Measurements from ENCODE around the gene LY6G5B.

Gene LY6G5B

GRCh38 chr6:31641370-31641769 lies 28.4 kb upstream of the LY6G5B start:
- DNase-seq = no peak

DNA sequence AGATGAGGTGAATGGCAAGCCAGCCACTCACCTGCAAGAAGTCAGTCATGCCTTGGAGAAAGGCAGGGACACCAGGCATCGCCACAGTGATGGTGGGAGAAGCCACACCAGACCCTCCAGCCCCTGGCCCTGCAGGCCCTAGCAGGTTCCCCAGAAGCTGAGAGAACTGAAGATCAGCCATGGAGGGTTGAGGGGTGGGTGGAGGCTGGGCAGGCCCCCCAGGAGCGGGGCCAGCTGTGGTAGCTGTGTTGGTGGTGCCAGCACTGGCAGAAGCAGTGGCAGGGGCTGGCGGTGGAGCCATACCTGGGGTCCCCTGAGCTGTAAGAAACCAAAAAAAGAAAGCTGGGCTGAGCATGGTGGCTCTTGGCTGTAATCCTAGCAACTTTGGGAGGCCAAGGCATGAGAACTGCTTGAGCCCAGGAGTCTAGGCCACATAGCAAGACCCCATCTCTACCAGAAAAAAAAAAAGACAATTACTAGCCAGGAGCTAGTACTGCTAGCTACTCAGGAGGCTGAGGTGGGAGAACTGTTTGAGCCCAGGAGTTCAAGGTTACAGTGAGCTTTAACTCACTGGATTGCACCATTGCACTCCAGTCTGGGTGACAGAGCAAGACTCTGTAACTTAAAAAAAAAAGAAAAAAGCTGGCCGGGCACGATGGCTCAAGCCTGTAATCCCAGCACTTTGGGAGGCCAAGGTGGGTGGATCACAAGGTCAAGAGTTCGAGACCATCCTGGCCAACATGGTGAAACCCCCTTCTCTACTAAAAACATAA lies 26.8 kb upstream of the LY6G5B start:
- DNase-seq = no peak

DNA sequence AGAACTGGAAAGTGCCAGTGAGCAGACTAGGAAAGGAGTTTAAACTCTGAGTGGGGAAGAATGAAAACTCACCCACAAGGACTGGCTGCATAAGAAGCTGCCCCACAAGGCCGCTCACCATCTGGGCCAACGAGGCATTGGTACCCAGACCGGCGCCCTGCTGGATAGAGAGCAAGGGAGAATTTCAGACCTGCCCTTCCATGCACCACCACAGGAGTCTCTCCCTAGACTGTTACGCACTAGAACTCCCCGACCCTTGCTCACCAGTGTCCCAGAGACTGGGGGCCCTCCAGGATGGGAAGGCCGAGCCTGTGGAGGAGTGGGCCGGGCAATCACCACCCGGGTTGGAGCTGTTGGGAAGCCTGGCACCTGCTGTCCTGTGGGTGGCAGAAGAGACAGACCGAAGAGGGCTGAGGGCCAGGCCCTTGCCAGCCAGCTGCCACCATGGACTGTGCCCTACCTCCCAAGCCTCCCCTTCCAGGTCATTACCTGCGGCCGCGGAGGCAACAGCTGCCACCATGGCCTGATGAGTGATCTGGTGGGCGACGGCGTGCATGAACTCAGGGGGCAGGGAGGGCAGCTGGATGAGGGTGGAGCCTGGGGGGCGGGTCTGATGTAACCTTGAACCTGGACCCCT lies 25.8 kb upstream of the LY6G5B start:
- DNase-seq = no peak

GRCh38 chr6:31645325-31645724 lies 24.5 kb upstream of the LY6G5B start:
- no peak for DNase-seq

- peak; percentile 64 for DNase-seq
These were observed 18.1 kb upstream of the LY6G5B start for GRCh38 chr6:31651602-31652191.

- DNase-seq = no peak
These were observed 16.7 kb upstream of the LY6G5B start for GRCh38 chr6:31652925-31653724.

- DNase-seq = no peak
These were observed 15.0 kb upstream of the LY6G5B start for GRCh38 chr6:31654574-31655348.

- no peak for DNase-seq
These were observed 14.2 kb upstream of the LY6G5B start, which contains the start of gene APOM for GRCh38 chr6:31655349-31656237. Gene APOM (plus strand): TSS chr6:31655894. CDS start chr6:31655967, 73 bp downstream.

DNA sequence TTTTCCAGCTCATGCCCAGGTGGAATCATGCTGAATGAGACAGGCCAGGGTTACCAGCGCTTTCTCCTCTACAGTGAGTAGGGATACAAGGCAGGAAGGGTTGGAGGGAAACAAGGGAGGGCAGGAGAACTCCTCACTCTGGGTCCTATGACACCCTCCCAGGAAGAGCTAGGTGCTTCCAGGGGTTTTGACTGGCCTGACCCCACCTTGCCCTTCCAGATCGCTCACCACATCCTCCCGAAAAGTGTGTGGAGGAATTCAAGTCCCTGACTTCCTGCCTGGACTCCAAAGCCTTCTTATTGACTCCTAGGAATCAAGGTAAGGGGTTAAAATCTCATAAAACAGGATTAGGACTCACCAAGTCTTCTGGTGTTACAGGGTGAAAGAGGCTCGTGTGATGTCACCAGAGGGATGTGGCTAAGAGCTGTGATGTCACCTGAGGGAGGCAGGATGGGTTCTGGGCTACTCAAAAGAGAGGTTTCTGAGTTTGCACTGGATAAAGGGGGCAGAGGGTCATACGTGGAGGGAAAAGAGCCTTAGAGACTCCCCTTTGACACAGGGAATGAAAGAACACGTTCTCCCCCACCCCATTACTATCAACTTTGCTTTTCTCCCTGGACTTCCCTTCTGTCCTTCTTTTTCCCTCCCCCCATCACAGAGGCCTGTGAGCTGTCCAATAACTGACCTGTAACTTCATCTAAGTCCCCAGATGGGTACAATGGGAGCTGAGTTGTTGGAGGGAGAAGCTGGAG lies 12.2 kb upstream of the LY6G5B start:
- no peak for DNase-seq

DNA sequence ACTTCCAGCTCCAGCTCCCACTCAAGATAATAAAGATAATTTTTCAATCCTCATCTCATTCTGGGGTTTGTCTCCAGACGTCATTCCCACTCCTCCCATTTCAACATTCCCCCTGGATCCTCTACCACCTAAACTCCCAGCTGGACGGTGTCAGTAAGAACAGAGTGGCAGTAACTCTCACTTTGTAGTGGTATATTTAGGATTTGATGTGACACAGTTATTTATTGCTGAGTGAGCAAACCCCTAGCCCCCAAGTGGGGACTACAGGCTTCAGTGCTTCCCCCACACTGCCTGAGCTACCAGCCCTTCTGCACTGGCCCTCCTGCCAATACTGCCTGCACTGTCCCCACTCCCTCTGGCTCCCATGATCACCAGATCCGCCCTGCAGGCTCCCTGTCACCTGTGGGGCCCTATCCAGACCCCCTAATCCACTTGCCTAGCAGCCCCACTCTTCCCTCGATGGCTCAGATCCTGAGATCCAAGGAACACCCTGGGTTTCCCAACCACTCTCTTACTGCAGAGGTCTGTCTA lies 11.6 kb upstream of the LY6G5B start:
- DNase-seq = no peak

DNA sequence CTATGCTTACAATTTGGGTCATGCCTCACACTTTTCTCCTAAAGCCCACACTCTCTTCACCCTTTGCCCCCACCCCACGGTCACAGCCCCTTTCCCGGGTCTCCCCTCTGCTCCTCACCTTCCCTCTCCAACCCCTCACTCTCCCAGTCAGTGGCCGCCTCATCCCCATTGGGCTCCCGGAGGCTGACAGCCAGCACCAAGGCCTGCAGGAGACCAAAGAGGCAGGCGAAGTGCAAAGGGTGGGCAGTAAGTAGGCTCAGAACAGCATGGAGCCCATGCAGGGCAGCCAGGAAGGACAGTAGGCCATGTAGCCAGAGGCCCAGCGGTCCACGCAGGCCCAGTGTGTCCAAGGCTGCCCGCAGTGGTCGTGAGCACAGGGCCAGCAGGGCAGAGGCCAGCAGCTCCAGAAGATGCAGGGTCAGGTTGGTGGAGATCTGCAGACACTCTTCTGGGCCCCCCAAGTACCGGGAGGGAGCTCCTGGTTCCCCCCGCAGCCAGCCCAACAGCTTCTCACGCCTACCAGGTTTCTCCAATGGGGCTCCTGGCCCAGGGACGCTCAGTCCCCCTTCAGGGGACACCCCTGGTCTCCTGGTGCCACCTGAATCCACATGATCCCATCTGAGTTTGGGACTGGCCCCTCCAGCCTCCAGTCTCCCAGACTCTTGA lies 10.7 kb upstream of the LY6G5B start:
- no peak for DNase-seq

DNA sequence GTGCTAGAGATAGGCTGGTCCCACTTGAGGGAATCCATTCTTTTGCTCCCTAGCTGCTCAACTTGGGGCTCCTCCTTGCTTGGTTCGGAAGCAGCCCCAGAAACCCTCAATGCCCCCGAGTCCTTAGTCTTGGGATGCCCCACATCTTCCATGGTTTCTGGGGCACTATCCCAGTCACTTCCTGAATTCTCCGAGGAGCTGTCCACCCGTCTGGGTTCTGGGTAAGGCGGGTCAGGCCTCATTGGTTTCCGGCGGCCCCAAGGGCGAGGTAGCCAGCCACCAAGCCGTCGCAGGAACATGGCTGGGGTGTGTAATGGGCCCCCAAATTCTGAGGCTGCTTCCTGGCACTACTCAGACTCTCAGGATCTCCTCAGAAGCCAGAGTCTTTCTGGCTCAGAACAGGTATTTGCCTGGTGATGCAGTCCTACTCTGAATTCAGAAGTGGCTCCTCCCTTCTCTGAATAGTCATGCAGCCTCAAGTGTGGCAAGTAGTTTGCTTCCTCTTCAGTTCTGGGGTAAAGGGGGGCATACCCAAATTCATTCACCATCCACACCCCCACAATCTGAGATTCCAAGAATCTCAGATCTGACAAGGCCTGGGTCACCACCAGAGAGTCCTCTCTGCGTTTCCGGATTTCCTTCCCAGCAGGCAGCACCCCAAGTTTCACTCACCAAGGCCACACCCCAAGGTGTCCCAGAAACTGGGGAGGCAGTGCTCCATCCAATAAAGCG lies 10.0 kb upstream of the LY6G5B start:
- no peak for DNase-seq

DNA sequence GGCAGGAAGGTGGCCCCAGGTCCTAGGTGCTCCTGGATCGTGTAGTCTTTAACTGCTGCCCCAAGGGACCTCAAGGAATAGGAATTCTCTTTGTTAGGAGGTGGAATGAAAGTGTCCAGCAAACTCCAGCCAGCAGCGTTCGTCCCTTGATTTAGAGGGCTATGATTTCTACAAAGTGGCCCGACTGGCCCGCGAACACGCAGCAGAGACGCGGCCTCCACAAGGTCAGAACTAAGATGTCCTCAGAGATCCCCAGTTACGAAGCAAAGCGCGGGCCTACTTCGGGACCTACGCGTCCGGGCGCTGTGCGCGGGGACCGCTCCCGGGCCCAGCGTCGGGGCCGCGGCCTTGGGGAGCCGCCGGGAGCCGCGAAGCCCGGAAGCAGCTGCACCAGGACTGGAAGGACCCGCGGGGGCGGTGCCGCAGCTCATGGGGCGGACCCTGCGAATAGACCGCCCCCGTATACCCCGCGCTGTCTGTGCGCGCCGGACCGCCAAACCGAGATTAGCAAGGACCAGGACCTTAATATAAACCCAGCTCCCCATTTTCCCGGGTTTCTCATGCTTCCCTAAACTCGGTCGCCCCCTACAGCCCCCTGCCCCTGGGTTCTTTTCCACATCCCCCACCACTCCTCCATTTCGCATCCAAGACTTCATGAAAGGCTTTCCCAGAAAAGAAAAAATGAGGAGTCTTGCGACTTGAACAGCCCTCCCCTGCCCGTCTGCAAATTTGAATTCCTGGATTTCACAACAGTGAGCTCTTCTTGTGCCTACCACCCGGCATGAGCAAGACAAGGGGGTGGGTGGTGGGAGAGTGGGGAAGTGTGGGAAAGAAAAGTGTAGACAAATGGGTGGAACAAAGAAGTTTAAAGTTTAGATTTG lies 9.2 kb upstream of the LY6G5B start, which contains the start of gene C6orf47:
C6orf47 (minus strand) TSS at position 398 of the 881 bp plus-strand sequence. CDS start 831 bp downstream, outside the sequence.
- peak; percentile 78 for DNase-seq

DNA sequence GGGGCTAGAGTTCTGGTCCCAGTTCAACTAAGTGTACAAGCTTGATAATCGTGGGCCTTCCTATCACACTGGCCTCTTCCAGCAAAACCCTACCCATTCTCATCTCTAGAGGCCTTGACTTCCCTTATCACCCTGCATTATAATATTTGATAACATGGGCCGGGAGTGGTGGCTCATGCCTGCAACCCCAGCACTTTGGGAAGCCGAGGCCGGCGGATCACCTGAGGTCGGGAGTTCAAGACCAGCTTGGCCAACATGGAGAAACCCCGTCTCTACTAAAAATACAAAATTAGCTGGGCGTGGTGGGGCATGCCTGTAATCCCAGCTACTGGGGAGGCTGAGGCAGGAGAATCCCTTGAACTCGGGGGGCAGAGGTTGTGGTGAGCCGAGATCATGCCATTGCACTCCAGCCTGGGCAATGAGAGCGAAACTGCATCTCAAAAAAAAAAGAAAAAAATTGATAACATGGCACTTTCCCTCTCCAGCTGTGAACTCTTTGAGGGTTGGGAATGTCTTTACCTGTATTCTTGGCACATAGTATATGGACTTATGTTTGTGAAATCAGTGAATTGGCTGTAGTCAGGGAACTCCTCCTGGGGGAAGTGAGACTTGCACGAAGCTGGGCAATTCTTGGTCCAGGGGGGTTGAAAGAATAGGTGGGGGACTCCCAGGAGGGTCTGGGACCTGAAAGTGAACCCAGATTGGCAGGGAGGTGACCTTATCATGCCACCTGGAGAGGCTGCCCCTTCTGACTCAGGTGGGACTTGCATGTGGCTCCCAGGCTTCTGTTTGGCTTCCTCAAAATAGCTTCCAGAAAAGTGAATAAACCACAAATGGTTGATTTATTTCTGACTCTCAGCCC lies 8.3 kb upstream of the LY6G5B start:
- DNase-seq = no peak

DNA sequence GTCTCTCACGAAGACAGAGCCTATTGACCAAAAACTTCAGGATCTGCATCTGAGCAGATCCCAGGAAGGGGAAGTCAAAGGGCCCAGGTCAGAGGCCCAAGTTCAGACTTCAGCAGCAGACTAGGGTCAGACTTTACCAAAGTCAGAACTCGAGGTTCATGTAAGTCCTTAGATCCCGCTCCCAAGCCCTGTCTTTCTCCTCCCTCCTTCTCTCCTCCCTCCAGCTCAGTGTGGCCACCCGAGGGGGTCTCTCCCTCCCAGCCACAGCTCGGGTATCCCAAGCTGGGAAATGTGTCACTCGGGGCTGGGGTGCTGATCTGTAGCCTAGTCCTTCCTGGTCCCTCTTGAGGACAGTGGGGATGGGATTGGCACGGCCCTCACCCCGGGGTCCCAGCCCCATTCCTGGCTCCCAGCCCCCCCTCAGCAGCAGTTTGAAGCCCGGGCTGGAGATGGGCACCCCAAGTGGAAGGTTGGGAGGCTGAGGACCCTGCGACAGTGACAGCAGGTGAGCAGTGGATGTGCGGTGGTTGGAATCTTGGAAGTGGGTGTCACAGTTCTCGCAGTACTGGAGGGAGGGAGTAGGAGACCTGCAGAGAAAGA lies 7.6 kb upstream of the LY6G5B start:
- no peak for DNase-seq

Measured in fibroblast of skin of abdomen (primary cell).